Tibial nerve (tissue), 3 donors: Measurements from ENCODE around the gene EML2.
"Not testable (repeated sequence)": the region's sequence is repeated elsewhere in the genome, so short reads cannot be mapped to it uniquely, and the experiment has no call there.

Experiments
- POLR2A ChIP-seq, 2 donors: fragments of 450-650 bp; IDR thresholded peaks; one replicate each; pipeline ENCODE4 v1.6.1; 2017; ENCODE audit warnings: antibody characterized with exemption in 2 of 2, mild to moderate bottlenecking in 2 of 2, moderate library complexity in 2 of 2
- TF ChIP-seq, protein P1 (sequence below), 5 experiments: fragments of 200-600 bp in 3 of 5; fragments of 450-650 bp in 2 of 5; sonication (generic) in 3 of 5; IDR thresholded peaks; one replicate each; pipeline ENCODE4 v1.5.1; 2016 to 2019; ENCODE audit warnings: antibody characterized with exemption in 5 of 5, mild to moderate bottlenecking in 3 of 5, moderate library complexity in 2 of 5

DNA sequence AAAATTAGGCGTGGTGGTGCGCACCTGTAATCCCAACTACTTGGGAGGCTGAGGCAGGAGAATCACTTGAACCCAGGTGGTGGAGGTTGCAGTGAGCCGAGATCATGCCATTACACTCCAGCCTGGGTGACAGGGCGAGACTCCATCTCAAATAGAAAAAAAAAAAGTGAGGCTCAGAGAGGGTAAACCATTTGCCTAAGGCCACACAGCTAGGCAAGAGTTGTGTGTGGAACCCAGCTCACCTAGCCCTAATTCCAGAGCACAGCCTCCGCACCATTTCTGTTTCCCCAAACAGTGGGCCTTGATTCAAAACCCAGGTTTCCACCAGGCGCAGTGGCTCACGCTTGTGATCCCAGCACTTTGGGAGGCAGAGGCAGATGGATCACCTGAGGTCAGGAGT lies 11.0 kb downstream of the EML2 start:
- TF ChIP-seq, protein P1, sequence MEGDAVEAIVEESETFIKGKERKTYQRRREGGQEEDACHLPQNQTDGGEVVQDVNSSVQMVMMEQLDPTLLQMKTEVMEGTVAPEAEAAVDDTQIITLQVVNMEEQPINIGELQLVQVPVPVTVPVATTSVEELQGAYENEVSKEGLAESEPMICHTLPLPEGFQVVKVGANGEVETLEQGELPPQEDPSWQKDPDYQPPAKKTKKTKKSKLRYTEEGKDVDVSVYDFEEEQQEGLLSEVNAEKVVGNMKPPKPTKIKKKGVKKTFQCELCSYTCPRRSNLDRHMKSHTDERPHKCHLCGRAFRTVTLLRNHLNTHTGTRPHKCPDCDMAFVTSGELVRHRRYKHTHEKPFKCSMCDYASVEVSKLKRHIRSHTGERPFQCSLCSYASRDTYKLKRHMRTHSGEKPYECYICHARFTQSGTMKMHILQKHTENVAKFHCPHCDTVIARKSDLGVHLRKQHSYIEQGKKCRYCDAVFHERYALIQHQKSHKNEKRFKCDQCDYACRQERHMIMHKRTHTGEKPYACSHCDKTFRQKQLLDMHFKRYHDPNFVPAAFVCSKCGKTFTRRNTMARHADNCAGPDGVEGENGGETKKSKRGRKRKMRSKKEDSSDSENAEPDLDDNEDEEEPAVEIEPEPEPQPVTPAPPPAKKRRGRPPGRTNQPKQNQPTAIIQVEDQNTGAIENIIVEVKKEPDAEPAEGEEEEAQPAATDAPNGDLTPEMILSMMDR (IDR thresholded peaks at IDR 0.05), result not testable (repeated sequence)
- TF ChIP-seq POLR2A (IDR thresholded peaks at IDR 0.05), result not testable (repeated sequence)
